ENCODE data around the gene PIGT. TPM values are rescaled to one million over a fixed set of nuclear protein-coding genes. Genes with fewer than 3 reads are reported as not detected.

Gene PIGT
- total and polyA plus RNA-seq, 2 of the 4 experiments (the other 2 are of a cell fraction) = 31.2 to 145 TPM

DNA sequence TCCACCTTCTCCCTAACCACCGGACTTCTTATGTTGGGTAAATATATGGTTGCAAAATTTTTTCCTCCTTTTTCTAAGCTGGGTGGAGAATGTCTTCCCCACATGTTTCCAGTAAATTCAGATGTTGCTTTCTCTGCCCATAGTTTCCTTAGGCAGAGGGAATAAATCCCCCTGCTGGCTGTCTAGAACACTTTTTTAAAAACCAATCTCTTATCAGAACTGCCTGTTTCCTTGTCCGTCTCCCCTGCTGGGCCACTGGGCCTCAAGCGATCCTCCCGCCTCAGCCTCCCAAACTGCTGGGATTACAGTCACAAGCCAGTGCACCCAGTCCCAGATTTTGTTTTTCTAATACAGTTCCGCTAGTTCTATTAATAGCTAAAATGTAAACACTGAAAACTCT is 43.7 kb downstream of the PIGT start (continued):
- TF ChIP-seq CHD1 (IDR thresholded peaks at IDR 0.05; ENCODE audit: low read depth, low read length) = no peak
- TF ChIP-seq FOS (IDR thresholded peaks at IDR 0.05; ENCODE audit: low read depth, low read length) = no peak
- no peak for TF ChIP-seq POLR2A (IDR thresholded peaks at IDR 0.05; ENCODE audit: low read depth, low read length)
- TF ChIP-seq CEBPB (IDR thresholded peaks at IDR 0.05; ENCODE audit: low read depth, low read length) = no peak

DNA sequence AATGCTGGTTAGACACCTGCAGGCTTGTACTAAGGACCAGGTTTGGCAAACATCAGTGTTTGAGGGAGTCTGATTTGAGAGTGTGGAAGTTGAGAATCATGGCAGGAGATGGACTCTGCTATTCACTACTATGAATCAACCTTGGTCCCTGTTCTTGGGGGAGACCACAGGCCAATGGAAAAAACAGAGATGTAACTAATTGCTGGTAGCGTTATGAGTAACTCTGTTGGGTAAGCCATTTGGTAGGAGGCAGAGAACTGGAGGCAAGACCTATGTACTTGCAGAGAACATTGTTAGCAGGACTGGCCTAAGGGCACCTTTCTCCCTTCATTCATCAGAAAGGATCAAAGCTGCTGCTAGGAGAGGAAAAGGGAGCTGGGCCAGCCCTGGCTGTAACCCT is 45.3 kb downstream of the PIGT start:
- Histone ChIP-seq H3K4ac (ENCODE audit: low read depth, low read length) (no peak overlapping the region), H3K23ac (ENCODE audit: low read depth, low read length) (no peak overlapping the region), H3K14ac (replicated peaks; ENCODE audit: low read depth, low read length) (no peak overlapping the region), H2AK5ac (ENCODE audit: low read depth, low read length) (no peak overlapping the region), H4K8ac (ENCODE audit: low read depth in 2 of 2, low read length in 2 of 2) (no peak overlapping the region), H3K27ac (ENCODE audit: insufficient read depth, low read length) (no peak overlapping the region), H3K4me3 (ENCODE audit: insufficient read depth, low read depth, low read length) (no peak overlapping the region), H3K27me3 (ENCODE audit: control insufficient read depth, insufficient read depth, low read length) (peaks cover 17% of the 10 kb centered on the region), H3K9ac (ENCODE audit: low read depth, low read length) (no peak overlapping the region), H2AFZ (replicated peaks; ENCODE audit: low read length, poor library complexity) (no peak overlapping the region), H2BK15ac (ENCODE audit: low read depth, low read length) (no peak overlapping the region), H3K9me3 (ENCODE audit: control insufficient read depth, insufficient read depth, low read length) (no peaks in the 10 kb centered on the region), H3K4me1 (ENCODE audit: control insufficient read depth, insufficient read depth, low read length) (no peaks in the 10 kb centered on the region), H2BK20ac (ENCODE audit: low read depth, low read length) (no peak overlapping the region), H3K56ac (ENCODE audit: extremely low read depth, insufficient read depth, low read length) (no peak overlapping the region), H4K5ac (ENCODE audit: low read depth, low read length) (no peak overlapping the region), H3K9me1 (ENCODE audit: insufficient read depth, low read length) (no peaks in the 10 kb centered on the region), H3K36me3 (ENCODE audit: control insufficient read depth, insufficient read depth, low read length) (no peaks in the 10 kb centered on the region), H4K20me1 (ENCODE audit: insufficient read depth, low read length) (no peaks in the 10 kb centered on the region), H2AK9ac (replicated peaks; ENCODE audit: low read depth, low read length, poor library complexity) (no peak overlapping the region), H2BK120ac (ENCODE audit: low read depth, low read length) (no peak overlapping the region), H3K4me2 (ENCODE audit: low read depth, low read length) (no peak overlapping the region), H4K91ac (ENCODE audit: insufficient read depth, low read depth, low read length) (no peak overlapping the region), H2BK5ac (ENCODE audit: low read depth, low read length, poor library complexity, severe bottlenecking) (no peak overlapping the region), H3K18ac (ENCODE audit: low read depth, low read length) (no peak overlapping the region), H3K79me1 (ENCODE audit: low read depth in 1 of 2, low read length in 2 of 2) (no peaks in the 10 kb centered on the region)
- no TSS peak for BruUV-seq (replicated peaks)
- dilution Hi-C loops (cut with HindIII; ENCODE audit: low sequenced_read_pairs, unreplicated experiment) (no loop called here), in situ Hi-C loops (cut with MboI; ENCODE audit: low sequenced_read_pairs) (no loop called here), intact Hi-C loops (cut with micrococcal nuclease) (no loop called here)
- ChIA-PET POLR2A (ENCODE audit: unreplicated experiment) (no interaction called here), CTCF (no interaction called here)
- no peak for ATAC-seq (ENCODE audit: low read depth)
- DNase-seq = no peak
- no CpG with 5 or more reads among the region's 1 CpG for WGBS, 2 experiments (ENCODE audit: extremely low coverage in 2 of 2, insufficient read length in 1 of 2)
- TF ChIP-seq, protein P1, sequence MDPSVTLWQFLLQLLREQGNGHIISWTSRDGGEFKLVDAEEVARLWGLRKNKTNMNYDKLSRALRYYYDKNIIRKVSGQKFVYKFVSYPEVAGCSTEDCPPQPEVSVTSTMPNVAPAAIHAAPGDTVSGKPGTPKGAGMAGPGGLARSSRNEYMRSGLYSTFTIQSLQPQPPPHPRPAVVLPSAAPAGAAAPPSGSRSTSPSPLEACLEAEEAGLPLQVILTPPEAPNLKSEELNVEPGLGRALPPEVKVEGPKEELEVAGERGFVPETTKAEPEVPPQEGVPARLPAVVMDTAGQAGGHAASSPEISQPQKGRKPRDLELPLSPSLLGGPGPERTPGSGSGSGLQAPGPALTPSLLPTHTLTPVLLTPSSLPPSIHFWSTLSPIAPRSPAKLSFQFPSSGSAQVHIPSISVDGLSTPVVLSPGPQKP (IDR thresholded peaks at IDR 0.05; ENCODE audit: borderline replicate concordance, low read depth, low read length) = no peak
- TF ChIP-seq CHD1 (IDR thresholded peaks at IDR 0.05; ENCODE audit: low read depth, low read length) (no peak), RAD21 (IDR thresholded peaks at IDR 0.05; ENCODE audit: low read length) (no peak), NFE2L2 (IDR thresholded peaks at IDR 0.05; ENCODE audit: low read depth, low read length) (no peak), SMC3 (IDR thresholded peaks at IDR 0.05; ENCODE audit: low read depth, low read length) (no peak), POLR2A (IDR thresholded peaks at IDR 0.05; ENCODE audit: low read depth, low read length) (no peak), BHLHE40 (IDR thresholded peaks at IDR 0.05; ENCODE audit: low read depth, low read length) (no peak), MXI1 (IDR thresholded peaks at IDR 0.05; ENCODE audit: borderline replicate concordance, low read depth, low read length) (no peak), RCOR1 (IDR thresholded peaks at IDR 0.05; ENCODE audit: insufficient replicate concordance, low read length) (no peak), CEBPB (IDR thresholded peaks at IDR 0.05; ENCODE audit: low read depth, low read length) (no peak), MAZ (IDR thresholded peaks at IDR 0.05; ENCODE audit: borderline replicate concordance, low read depth, low read length) (no peak), FOS (IDR thresholded peaks at IDR 0.05; ENCODE audit: low read depth, low read length) (no peak), MAFK (IDR thresholded peaks at IDR 0.05; ENCODE audit: low read depth, low read length) (no peak)
- TF ChIP-seq, protein P2, sequence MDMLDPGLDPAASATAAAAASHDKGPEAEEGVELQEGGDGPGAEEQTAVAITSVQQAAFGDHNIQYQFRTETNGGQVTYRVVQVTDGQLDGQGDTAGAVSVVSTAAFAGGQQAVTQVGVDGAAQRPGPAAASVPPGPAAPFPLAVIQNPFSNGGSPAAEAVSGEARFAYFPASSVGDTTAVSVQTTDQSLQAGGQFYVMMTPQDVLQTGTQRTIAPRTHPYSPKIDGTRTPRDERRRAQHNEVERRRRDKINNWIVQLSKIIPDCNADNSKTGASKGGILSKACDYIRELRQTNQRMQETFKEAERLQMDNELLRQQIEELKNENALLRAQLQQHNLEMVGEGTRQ (IDR thresholded peaks at IDR 0.05; ENCODE audit: low read depth, low read length) = no peak
- TF ChIP-seq, protein P3, sequence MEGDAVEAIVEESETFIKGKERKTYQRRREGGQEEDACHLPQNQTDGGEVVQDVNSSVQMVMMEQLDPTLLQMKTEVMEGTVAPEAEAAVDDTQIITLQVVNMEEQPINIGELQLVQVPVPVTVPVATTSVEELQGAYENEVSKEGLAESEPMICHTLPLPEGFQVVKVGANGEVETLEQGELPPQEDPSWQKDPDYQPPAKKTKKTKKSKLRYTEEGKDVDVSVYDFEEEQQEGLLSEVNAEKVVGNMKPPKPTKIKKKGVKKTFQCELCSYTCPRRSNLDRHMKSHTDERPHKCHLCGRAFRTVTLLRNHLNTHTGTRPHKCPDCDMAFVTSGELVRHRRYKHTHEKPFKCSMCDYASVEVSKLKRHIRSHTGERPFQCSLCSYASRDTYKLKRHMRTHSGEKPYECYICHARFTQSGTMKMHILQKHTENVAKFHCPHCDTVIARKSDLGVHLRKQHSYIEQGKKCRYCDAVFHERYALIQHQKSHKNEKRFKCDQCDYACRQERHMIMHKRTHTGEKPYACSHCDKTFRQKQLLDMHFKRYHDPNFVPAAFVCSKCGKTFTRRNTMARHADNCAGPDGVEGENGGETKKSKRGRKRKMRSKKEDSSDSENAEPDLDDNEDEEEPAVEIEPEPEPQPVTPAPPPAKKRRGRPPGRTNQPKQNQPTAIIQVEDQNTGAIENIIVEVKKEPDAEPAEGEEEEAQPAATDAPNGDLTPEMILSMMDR (conservative IDR thresholded peaks at IDR 0.05; ENCODE audit: low read depth, low read length) = no peak

All from IMR-90 (cell line).